K562 (cell line): Measurements from ENCODE around the gene TRPC4AP. TPM values are rescaled to one million over a fixed set of nuclear protein-coding genes. Genes with fewer than 3 reads are reported as not detected.

Experiments
- ATAC-seq: fragments of 200-7000 bp; cut with Tn5 transposase; 3 replicates; pipeline ENCODE4 v1.9.1; 2020; ENCODE audit warnings: moderate library complexity
- BruUV-seq: library from RNA; stranded (reverse); fragments of 400-500 nt; replicated peaks from 2 replicates; lab custom pipeline; 2021; lab: Mats Ljungman, UMichigan
- CTCF ChIA-PET: fragments of 300-600 bp; formaldehyde crosslinking; extraction: SDS; loops from one replicate; lab custom pipeline; 2021; ENCODE audit warnings: low intra/inter-chr PET ratio; lab: Yijun Ruan, JAX
- POLR2A ChIA-PET: fragments of 300-600, 350-650 bp; sonication (Branson Sonifier 250); formaldehyde crosslinking; extraction: SDS; loops from one replicate; lab custom pipeline; 2021; ENCODE audit warnings: antibody characterized with exemption, inconsistent platforms; lab: Yijun Ruan, JAX
- DNase-seq, 4 experiments: peaks; one replicate each; pipeline versions ENCODE4 v3.0.0 to v3.0.0-alpha.2; 2011 to 2018; ENCODE audit warnings: low spot score in 3 of 4, mixed read lengths in 3 of 4; ENCODE audit errors: extremely low read depth in 1 of 4
- FAIRE-seq: peaks from 2 replicates; lab custom pipeline; 2011; peaks lifted over from hg19 to GRCh38; lab: Jason Lieb, UNC
- H2AFZ ChIP-seq: 2 replicates; pipeline ENCODE4 v1.6.0; 2011; ENCODE audit warnings: low read depth, low read length, control low read depth, inconsistent platforms
- H3K27ac ChIP-seq: fragments of 200-600 bp; 3 replicates; pipeline ENCODE4 v1.8.0; 2011; ENCODE audit warnings: low read depth, mild to moderate bottlenecking, control low read depth, inconsistent platforms, low read length, moderate library complexity, mixed read lengths; ENCODE audit errors: extremely low read depth
- H3K27me3 ChIP-seq, 2 experiments: fragments of 300-600 bp in 1 of 2; 2 replicates in 1 of 2; 3 replicates in 1 of 2; pipeline versions ENCODE4 v1.6.0 to v1.8.0; 2011; ENCODE audit warnings: inconsistent platforms in 2 of 2, low read length in 2 of 2, mild to moderate bottlenecking in 1 of 2, mixed read lengths in 1 of 2, moderate library complexity in 1 of 2; ENCODE audit not compliant: control insufficient read depth in 2 of 2, insufficient read depth in 2 of 2
- H3K36me3 ChIP-seq: fragments of 300-600 bp; 3 replicates; pipeline ENCODE4 v1.8.0; 2011; ENCODE audit warnings: mild to moderate bottlenecking, low read length, inconsistent platforms; ENCODE audit not compliant: control insufficient read depth, insufficient read depth
- H3K4me1 ChIP-seq, 2 experiments: fragments of 200-600 bp in 1 of 2; replicated peaks in 1 of 2; 2 replicates in 1 of 2; 3 replicates in 1 of 2; pipeline versions ENCODE4 v1.5.1 to v1.8.0; 2011; ENCODE audit warnings: inconsistent platforms in 2 of 2, low read length in 2 of 2, mild to moderate bottlenecking in 1 of 2, mixed read lengths in 1 of 2, moderate library complexity in 1 of 2; ENCODE audit not compliant: control insufficient read depth in 2 of 2, insufficient read depth in 2 of 2
- H3K4me2 ChIP-seq: 2 replicates; pipeline ENCODE4 v1.6.1; 2011; ENCODE audit warnings: low read length, control low read depth, inconsistent platforms, mixed read lengths; ENCODE audit not compliant: insufficient read depth
- H3K4me3 ChIP-seq: fragments of 200-600 bp; sonication (generic), shearing (Covaris generic); 2 replicates; pipeline ENCODE4 v1.5.1; 2016; ENCODE audit warnings: control low read depth, inconsistent platforms
- H3K79me2 ChIP-seq: fragments of 200-600 bp; 3 replicates; pipeline ENCODE4 v1.8.0; 2011; ENCODE audit warnings: low read length, inconsistent platforms; ENCODE audit not compliant: control insufficient read depth, insufficient read depth
- H3K9ac ChIP-seq, 2 experiments: 2 replicates each; pipeline versions ENCODE4 v1.6.0 to v1.6.1; 2011; ENCODE audit warnings: low read depth in 2 of 2, low read length in 2 of 2, control low read depth in 1 of 2, inconsistent platforms in 1 of 2, mild to moderate bottlenecking in 1 of 2, mixed read lengths in 1 of 2; ENCODE audit not compliant: insufficient read depth in 1 of 2
- H3K9me1 ChIP-seq: one replicate; pipeline ENCODE4 v1.6.0; 2011; ENCODE audit warnings: inconsistent platforms, mild to moderate bottlenecking, low read length, moderate library complexity; ENCODE audit not compliant: control insufficient read depth, insufficient read depth
- H3K9me3 ChIP-seq: replicated peaks from 2 replicates; pipeline ENCODE4 v1.5.1; 2011; ENCODE audit warnings: low read depth, low read length, inconsistent platforms; ENCODE audit not compliant: control insufficient read depth, insufficient read depth
- H4K20me1 ChIP-seq: replicated peaks from 2 replicates; pipeline ENCODE4 v1.6.1; 2011; ENCODE audit warnings: low read length, inconsistent platforms, mixed read lengths; ENCODE audit not compliant: control insufficient read depth, insufficient read depth
- ARNT ChIP-seq, 2 experiments: fragments of 450-650 bp; IDR thresholded peaks; 2 replicates each; pipeline ENCODE4 v1.6.1; 2016; ENCODE audit warnings: mild to moderate bottlenecking in 1 of 2
- ELF1 ChIP-seq: fragments of 200-800 bp; sonication (Bioruptor generic); IDR thresholded peaks from 2 replicates; pipeline ENCODE4 v1.6.1; 2016; ENCODE audit warnings: missing genetic modification characterization, missing compliant biosample characterization
- MTA1 ChIP-seq: fragments of 450-650 bp; IDR thresholded peaks from 2 replicates; pipeline ENCODE4 v1.6.1; 2017; ENCODE audit warnings: borderline replicate concordance
- POLR3A ChIP-seq: IDR thresholded peaks from 2 replicates; pipeline ENCODE4 v1.6.1; 2011; ENCODE audit warnings: borderline replicate concordance, mild to moderate bottlenecking, moderate library complexity; ENCODE audit not compliant: insufficient read length, insufficient read depth; ENCODE audit errors: extremely low read depth
- PTTG1 ChIP-seq: fragments of 450-650 bp; IDR thresholded peaks from 2 replicates; pipeline ENCODE4 v1.6.1; 2016; ENCODE audit warnings: low read depth, mild to moderate bottlenecking, missing genetic modification characterization, missing compliant biosample characterization
- SUPT5H ChIP-seq: fragments of 450-650 bp; IDR thresholded peaks from 2 replicates; pipeline ENCODE4 v1.6.1; 2016
- TAL1 ChIP-seq: fragments of 450-650 bp; IDR thresholded peaks from 2 replicates; pipeline ENCODE4 v1.6.1; 2016; ENCODE audit warnings: mild to moderate bottlenecking
- ZBED1 ChIP-seq: IDR thresholded peaks from 2 replicates; pipeline ENCODE4 v1.6.1; 2014
- ZNF146 ChIP-seq: IDR thresholded peaks from one replicate; pipeline ENCODE4 v1.6.1; 2018; ENCODE audit warnings: missing compliant biosample characterization; ENCODE audit not compliant: unreplicated experiment
- ZNF77 ChIP-seq: fragments of 250-450 bp; sonication (Bioruptor Pico); IDR thresholded peaks from 2 replicates; pipeline ENCODE4 v1.5.0; 2020
- WGBS: fragments of 100-300 bp; shearing (Covaris generic); methylation state at CpG from one replicate; pipeline ENCODE4 v1.1.6; 2016; ENCODE audit warnings: low coverage, mixed read lengths; ENCODE audit not compliant: insufficient coverage; ENCODE audit errors: missing lambda C conversion rate; 5-methylcytosine and 5-hydroxymethylcytosine counted together
- in situ Hi-C: fragments of 300-500 bp; cut with MboI; formaldehyde crosslinking; loops from 4 replicates; pipeline ENCODE4 v1.15.0; 2018; ENCODE audit warnings: inconsistent platforms, mixed read lengths
- intact Hi-C: fragments of 100-400 bp; cut with micrococcal nuclease; formaldehyde crosslinking; loops from 2 replicates; pipeline ENCODE4 v1.14.2; 2022
- polyA plus RNA-seq, 8 experiments: library from polyadenylated mRNA; depleted of rRNA in 4 of 8; stranded (reverse) in 5 of 8; unstranded in 3 of 8; fragments of >200 nt; fragmentation: Nextera tagmentation in 2 of 8; fragmentation: Illumina TruSeq in 1 of 8; extraction: Ambion mirVana in 2 of 8; extraction: Trizol in 1 of 8; gene quantifications; 2 replicates each; pipeline versions ENCODE4 v1.2.1 to v1.2.3, GENCODE V29; 2011 to 2014; ENCODE audit warnings: inconsistent platforms in 1 of 8, missing spikeins in 1 of 8
- total RNA-seq, 7 experiments: library from RNA; depleted of rRNA in 6 of 7; stranded (reverse); fragments of >200 nt in 6 of 7; fragmentation: Illumina TruSeq in 2 of 7; extraction: Trizol in 2 of 7; gene quantifications; 2 replicates each; pipeline versions ENCODE4 v1.2.1 to v1.2.3, GENCODE V29; 2011 to 2021; ENCODE audit warnings: low replicate concordance in 1 of 7
- TF ChIP-seq, protein P1 (sequence below): sonication (generic); formaldehyde crosslinking; IDR thresholded peaks from 2 replicates; pipeline ENCODE4 v1.5.0; 2020; ENCODE audit warnings: missing genetic modification reagents

The TRPC4AP gene
- total and polyA plus RNA-seq, 9 of the 15 experiments (the other 6 are each of a cell fraction or from before 2014, with no cell fraction given) = 2.3 to 70.3 (median 33.3) TPM

DNA sequence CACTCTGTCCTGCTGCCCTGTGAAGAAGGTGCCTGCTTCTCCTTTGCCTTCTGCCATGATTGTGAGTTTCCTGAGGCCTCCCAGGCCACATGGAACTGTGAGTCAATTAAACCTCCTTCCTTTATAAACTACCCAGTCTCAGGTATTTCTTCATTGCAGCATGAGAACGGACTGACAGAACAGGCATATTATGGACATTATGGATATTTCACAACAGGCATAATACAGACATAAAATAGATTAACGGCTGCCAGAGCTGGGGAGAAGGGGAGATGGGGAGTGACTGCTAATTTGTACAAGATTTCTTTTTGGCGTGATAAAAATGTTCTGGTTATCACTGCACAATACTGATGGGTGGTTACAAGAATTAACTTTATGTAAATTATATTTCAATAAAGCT is 29.4 kb downstream of the TRPC4AP start:
- no peak overlapping the region for H3K4me2 ChIP-seq
- H3K9me3 ChIP-seq = no peaks in the 10 kb centered on the region
- no peaks in the 10 kb centered on the region for H3K4me1 ChIP-seq
- peaks cover 43% of the 10 kb centered on the region for H3K36me3 ChIP-seq
- TF ChIP-seq ZNF77 (CRISPR knock-in tag) (no peak), ZNF146 (CRISPR knock-in tag) (no peak), MTA1 (no peak), PTTG1 (tag) (no peak), SUPT5H (no peak), ELF1 (tag) (no peak), POLR3A (no peak), ARNT (IDR thresholded peaks at IDR 0.05) (no peak), TAL1 (no peak), ZBED1 (no peak)
- TF ChIP-seq, protein P1, sequence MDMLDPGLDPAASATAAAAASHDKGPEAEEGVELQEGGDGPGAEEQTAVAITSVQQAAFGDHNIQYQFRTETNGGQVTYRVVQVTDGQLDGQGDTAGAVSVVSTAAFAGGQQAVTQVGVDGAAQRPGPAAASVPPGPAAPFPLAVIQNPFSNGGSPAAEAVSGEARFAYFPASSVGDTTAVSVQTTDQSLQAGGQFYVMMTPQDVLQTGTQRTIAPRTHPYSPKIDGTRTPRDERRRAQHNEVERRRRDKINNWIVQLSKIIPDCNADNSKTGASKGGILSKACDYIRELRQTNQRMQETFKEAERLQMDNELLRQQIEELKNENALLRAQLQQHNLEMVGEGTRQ (CRISPR knock-in tag) = no peak
- TF ChIP-seq, all 486 proteins: peak for 0
- ChIA-PET POLR2A (no interaction called here), CTCF (no interaction called here)
- Histone ChIP-seq H3K9ac (no peak overlapping the region), H4K20me1 (0 out of 2 replicates have a peak, but pooled peaks cover 4% of the 10 kb centered on the region), H3K79me2 (peaks cover 80% of the 10 kb centered on the region), H3K27me3 (no peaks in the 10 kb centered on the region), H3K27ac (no peak overlapping the region), H2AFZ (no peak overlapping the region), H3K4me3 (no peak overlapping the region), H3K9me1 (no peaks in the 10 kb centered on the region)
- no peak for DNase-seq
- WGBS = 83% methylated on average over 3 of the region's 3 CpGs
- BruUV-seq = no TSS peak
- no peak for ATAC-seq
- FAIRE-seq = no peak
- in situ Hi-C loops = no loop called here
- intact Hi-C loops = no loop called here
